Dermis microvascular lymphatic vessel endothelial cell (primary cell): ENCODE data around the gene NOS1. TPM values are rescaled to one million over a fixed set of nuclear protein-coding genes. Genes with fewer than 3 reads are reported as not detected.
"Not testable (repeated sequence)": the region's sequence is repeated elsewhere in the genome, so short reads cannot be mapped to it uniquely, and the experiment has no call there.

Experiments
- DNase-seq, 2 donors: peaks; one replicate each; pipeline versions ENCODE4 v3.0.0 to v3.0.0-alpha.2; 2010; ENCODE audit warnings: low read depth in 2 of 2
- total RNA-seq: library from RNA; depleted of rRNA; stranded (reverse); fragments of >200 nt; gene quantifications from 2 replicates; pipeline ENCODE4 v1.2.1, GENCODE V29; 2014

The NOS1 gene
- total RNA-seq, 1 donor from 2014 or later: under 0.01 TPM

- DNase-seq: no peak
Measured at GRCh38 chr12:117273091-117273490, 88.3 kb downstream of the NOS1 start.

DNA sequence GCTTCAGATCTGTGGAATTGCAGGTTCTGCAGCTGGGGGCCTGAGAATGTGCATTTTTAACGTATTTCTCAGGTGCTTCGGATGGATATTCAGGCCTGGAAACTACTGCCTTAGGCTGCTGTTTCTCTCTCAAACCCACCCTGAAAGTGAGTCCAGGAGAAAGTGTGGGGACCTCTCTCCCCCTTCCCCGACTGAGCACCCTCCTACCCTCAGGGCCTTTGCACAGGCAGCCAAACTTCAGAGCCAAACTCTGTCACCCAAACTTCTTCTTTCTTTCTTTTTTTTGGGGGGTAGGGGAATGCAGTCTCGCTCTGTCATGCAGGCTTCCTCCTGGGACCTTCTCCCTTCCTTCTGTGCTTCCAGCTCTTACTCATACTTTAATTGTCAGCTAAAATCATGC lies 88.7 kb downstream of the NOS1 start:
- no peak for DNase-seq

GRCh38 chr12:117262749-117263148 lies 98.7 kb downstream of the NOS1 start:
- DNase-seq: no peak

DNA sequence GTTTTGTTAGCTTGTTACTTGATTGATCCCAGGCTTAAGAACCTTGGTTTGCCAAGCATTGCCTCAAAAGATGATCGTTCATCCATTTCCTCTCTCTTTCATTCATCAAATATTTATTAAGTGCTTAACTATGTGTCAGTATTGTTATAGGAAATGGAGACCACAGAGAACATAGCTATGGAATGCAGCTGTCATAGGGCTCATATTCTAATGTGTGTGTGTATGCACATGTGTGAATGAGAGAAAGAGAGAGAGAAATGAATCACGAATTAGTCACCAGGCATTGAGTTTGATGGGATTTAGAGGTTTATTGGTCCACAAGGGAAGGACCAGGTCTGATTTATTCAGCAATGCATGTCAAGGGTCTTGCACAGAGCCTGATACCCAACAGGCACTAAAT lies 100.2 kb downstream of the NOS1 start:
- no peak for DNase-seq

GRCh38 chr12:117255386-117255785 lies 106.0 kb downstream of the NOS1 start:
- no peak for DNase-seq

DNA sequence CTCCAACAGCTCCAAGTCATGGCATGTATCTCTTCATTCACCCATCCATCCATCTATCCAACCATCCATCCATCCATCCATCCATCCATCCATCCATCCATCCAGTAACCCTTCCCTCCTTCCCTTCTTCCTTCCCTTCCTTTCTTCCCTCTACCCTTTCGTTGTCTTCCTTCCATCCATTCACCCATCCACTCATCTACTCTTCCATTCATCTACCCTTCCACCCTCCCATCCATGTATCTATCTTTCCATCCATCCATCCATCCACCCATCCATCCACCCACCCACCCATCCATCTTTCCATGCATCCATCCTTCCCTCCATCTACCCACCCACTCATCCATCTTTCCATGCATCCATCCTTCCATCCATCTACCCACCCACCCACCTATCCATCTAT lies 117.9 kb downstream of the NOS1 start:
- DNase-seq: no peak

DNA sequence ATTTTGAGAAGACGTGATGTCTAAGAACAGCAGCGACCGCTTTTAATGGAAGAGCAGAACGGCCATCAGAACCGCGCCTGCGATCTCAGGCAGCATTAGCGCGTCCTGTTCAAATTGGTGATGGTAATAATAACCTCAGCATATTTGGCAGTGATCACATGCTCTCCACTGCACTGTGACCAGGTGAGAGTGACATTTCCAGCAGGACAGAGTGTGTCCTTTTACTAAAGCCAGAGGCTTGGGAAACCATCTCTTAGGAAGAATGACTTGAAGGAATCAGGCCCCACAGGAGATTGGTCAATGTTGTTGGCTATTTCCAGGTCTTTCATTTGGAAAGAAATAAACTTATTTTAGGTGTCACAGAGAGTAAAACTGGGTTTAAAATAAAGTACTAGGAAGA lies 119.7 kb downstream of the NOS1 start:
- DNase-seq: no peak

- DNase-seq: no peak
Measured at GRCh38 chr12:117240081-117240755, 121.2 kb downstream of the NOS1 start.

GRCh38 chr12:117236456-117237001 lies 124.9 kb downstream of the NOS1 start:
- peak; percentile 14 to 69 for DNase-seq

- no peak for DNase-seq
Measured at GRCh38 chr12:117235261-117235660, 126.2 kb downstream of the NOS1 start.

GRCh38 chr12:117234441-117234840 lies 127.0 kb downstream of the NOS1 start:
- no peak for DNase-seq

- no peak for DNase-seq
Measured at GRCh38 chr12:117231750-117232149, 129.7 kb downstream of the NOS1 start.

DNA sequence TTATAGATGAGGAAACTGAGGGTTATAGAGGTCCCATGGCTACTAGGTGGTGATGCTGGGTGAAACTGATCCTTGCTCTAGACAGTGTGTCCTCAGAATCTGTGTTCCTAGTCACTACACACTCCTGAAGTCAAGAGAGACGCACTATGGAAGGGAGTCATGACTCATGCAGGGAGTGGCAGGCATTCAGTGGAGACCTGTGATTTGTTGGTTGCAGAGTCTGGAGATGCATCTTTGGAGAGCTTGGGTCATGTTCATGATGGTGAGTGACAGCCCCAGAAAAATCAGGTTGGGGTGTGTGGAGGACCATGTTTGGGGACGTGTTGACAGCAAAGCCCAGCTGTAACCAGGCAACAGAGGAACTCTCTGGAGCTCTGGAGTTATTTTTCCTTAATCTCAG lies 133.2 kb downstream of the NOS1 start:
- DNase-seq: no peak

- DNase-seq: no peak
Measured at GRCh38 chr12:117227000-117227653, 134.3 kb downstream of the NOS1 start.

DNA sequence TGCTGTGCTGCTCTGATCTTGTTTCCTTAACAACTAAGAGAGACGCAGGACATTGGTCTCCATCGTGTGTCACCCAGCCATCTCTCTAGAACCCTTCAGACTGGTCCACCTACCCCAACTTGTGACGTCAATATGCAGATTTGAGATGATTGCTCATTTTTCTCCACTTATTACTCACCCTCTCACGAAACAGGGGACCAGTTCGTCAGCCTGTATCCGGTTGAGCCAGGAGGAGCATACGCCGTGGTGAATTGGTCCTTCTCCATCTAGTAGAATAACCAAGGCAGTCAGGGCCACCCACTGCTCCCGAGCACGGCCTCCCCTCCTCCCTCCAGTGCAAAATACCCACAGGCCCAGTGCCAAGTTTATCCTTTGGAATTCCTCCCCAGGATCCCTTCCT lies 134.9 kb downstream of the NOS1 start:
- DNase-seq: no peak

DNA sequence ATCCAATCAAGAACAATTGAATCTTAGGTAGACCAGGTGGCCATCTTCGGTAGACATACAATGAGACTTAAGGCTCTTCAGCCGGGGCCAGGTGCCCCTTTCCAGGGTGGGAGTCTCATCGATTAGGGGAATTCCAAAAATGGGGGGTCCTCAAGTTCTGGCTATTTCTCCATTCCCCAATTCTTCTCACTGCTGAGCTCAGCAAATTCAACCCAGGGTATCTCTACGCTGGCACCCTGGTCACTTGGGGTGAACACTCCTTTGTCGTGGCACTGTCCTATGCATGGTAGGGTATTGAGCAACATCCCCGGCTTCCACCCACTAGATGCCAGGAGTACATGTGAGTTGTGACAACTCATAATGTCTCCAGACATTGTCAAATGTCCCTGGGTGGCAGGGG lies 136.2 kb downstream of the NOS1 start:
- DNase-seq: no peak

- not testable (repeated sequence) for DNase-seq
Measured at GRCh38 chr12:117220947-117221346, 140.5 kb downstream of the NOS1 start.

DNA sequence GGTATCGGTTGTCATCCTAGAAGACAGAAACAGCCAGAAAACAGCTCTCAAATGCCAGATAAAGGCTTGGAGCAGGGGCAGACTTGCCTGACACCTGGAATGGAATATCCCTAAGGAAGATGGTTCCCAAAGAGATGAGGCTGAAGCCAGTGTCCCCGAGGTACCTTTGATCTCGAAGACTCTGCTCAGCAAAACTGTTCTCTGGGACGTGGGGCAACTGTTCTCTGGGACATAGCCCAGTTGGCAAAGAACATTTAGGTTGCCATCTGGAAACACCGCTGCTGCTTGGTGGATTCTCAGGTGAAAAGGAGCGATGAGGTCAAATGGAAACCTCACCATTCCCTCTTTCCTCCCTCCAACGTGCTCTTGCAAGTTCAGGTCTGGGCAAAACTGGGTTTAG lies 143.3 kb downstream of the NOS1 start:
- DNase-seq: no peak

- DNase-seq: no peak
Measured at GRCh38 chr12:117216686-117217085, 144.7 kb downstream of the NOS1 start.

DNA sequence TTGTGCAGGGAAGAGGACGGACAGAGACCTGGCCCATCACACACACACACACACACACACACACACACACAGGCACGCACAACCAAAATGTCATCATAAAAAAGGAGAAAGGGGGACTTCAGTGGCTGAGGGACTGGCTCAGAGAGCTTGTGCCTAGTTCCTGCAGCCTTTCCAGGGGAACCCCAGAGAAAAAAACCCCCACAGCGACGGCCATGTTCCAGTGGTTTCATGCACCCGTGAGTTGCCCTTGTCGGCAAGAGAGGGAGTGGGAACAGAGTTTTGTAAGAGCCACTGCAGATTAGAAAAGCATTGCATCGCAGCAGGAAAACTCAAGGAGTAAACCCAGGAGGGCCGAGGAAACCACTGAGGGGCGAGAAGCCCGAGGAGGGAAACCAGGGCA lies 146.6 kb downstream of the NOS1 start:
- no peak for DNase-seq

DNA sequence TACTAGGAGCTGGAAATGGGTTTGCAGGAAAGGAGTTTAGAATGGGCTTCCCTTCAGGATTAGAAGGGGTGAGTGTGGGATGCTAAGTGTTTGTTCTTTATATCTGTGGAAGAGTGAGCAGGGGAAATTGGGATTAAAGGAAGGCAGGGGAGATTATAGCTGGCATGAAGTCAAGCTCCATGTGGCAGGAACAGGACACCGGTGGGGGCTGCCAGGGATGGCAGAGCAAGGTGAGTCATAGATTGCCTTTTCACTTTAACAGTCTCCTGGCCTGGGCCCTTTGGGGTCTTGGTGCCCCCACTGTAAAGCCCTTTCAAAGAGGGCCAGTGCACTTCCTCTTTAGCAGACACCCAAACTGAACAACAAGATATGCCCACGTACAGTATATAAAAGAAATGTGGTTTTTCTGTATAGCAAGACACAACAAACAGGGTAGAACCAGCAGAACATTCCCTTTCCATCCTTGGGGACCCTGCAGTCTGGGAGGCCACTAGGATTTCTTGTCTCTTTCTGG lies 148.1 kb downstream of the NOS1 start:
- no peak for DNase-seq

- peak; percentile 43 to 68 for DNase-seq
Measured at GRCh38 chr12:117212563-117213190, 148.7 kb downstream of the NOS1 start.
